ENCODE data around the gene CSNK1G3. TPM values are rescaled to one million over a fixed set of nuclear protein-coding genes. Genes with fewer than 3 reads are reported as not detected.
A peak's percentile ranks its signal among the peaks of the same experiment; 100 is the strongest.

The CSNK1G3 gene
- polyA plus RNA-seq, 2 donors, result 6.4 to 7.9 TPM

DNA sequence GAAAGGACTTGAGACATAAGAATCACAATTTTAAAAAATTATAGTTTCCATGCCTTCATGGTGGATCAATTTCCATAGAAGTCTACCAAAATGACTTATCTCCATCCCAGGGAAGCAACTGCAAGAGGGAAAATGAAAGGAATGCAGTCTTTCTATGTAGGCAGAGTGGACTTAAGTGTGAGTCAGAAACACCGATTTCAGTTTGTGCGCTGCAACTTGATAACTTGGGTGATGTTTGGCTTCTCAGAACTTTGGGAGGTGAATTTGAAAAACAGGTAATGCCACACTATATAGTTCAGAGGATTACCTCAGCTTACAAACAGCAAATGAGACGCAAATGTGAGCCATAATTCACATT lies 708 bp upstream of the CSNK1G3 start:
- Histone ChIP-seq H3K36me3 (ENCODE audit: control insufficient read depth in 2 of 2, insufficient read depth in 2 of 2, low read length in 1 of 2) (no peaks in the 10 kb centered on the region), H3K9me3 (ENCODE audit: control insufficient read depth in 2 of 2, insufficient read depth in 1 of 2, low read depth in 1 of 2, low read length in 1 of 2) (no peaks in the 10 kb centered on the region), H3K4me3 (ENCODE audit: low read depth in 1 of 2, low read length in 2 of 2) (peak overlapping the region; percentile 94 to 97), H3K27ac (ENCODE audit: low read depth in 2 of 2, low read length in 1 of 2) (peak overlapping the region; percentile 91 to 98), H3K4me1 (ENCODE audit: control insufficient read depth in 2 of 2, insufficient read depth in 2 of 2, low read length in 1 of 2) (peaks cover 0 to 3% of the 10 kb centered on the region in 2 donors), H3K27me3 (ENCODE audit: control insufficient read depth in 1 of 2, insufficient read depth in 2 of 2, low read length in 2 of 2) (no peaks in the 10 kb centered on the region)
- WGBS, 2 donors, result 48 to 55% methylated on average over 3 of the region's 3 CpGs

DNA sequence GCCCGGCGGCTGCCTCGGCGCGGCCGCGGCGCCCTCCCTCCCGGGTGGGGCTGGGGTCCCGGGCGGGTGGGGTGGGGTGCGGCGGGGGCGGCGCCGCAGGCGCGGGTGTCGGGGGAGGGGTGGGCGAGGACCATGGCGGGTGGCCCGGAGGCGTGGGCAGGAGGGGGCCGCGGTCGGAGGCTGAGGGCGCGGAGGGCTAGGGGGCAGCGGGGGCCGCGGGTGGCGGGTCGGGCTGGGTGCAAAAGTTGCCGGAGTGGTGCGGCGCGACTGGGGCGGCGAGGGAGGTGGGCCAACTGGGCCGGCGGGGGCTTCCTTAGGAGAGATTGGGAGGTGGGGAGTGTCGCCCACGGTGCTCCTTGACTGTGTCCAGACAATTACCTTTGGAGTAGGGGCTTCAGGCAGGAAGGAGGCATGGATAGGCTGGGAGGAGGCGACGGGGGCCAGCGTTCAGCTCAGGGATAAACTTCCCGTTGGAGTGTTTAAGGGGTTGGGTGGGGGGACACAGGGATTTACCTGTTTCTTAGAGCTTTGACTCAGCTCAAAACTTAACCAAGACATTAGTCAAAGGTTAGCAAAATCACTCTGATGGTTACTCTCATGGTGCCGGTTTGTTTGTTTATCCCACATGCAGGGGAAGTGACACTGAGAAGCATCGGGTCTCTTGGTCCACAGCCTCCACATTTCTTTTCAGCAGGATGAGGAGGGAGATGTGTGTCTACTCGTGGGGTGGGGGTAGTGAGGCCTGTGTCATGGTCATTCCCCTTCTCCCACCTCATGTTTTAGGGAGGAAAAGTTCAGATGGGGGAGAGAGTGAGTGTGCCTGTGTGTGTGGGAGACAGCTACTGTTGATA lies 859 bp downstream of the CSNK1G3 start:
- no peaks in the 10 kb centered on the region for H3K27me3 ChIP-seq (ENCODE audit: control insufficient read depth in 1 of 2, insufficient read depth in 2 of 2, low read length in 2 of 2)
- 1 to 2% methylated on average over 31 to 50 of the region's 50 CpGs for WGBS, 2 donors
- H3K4me1 ChIP-seq (ENCODE audit: control insufficient read depth in 2 of 2, insufficient read depth in 2 of 2, low read length in 1 of 2), result peaks cover 0 to 3% of the 10 kb centered on the region in 2 donors
- no peaks in the 10 kb centered on the region for H3K36me3 ChIP-seq (ENCODE audit: control insufficient read depth in 2 of 2, insufficient read depth in 2 of 2, low read length in 1 of 2)
- H3K4me3 ChIP-seq (ENCODE audit: low read depth in 1 of 2, low read length in 2 of 2), result peak overlapping the region; percentile 94 to 97
- H3K27ac ChIP-seq (ENCODE audit: low read depth in 2 of 2, low read length in 1 of 2), result peak overlapping the region; percentile 96 to 98
- H3K9me3 ChIP-seq (ENCODE audit: control insufficient read depth in 2 of 2, insufficient read depth in 1 of 2, low read depth in 1 of 2, low read length in 1 of 2), result no peaks in the 10 kb centered on the region

DNA sequence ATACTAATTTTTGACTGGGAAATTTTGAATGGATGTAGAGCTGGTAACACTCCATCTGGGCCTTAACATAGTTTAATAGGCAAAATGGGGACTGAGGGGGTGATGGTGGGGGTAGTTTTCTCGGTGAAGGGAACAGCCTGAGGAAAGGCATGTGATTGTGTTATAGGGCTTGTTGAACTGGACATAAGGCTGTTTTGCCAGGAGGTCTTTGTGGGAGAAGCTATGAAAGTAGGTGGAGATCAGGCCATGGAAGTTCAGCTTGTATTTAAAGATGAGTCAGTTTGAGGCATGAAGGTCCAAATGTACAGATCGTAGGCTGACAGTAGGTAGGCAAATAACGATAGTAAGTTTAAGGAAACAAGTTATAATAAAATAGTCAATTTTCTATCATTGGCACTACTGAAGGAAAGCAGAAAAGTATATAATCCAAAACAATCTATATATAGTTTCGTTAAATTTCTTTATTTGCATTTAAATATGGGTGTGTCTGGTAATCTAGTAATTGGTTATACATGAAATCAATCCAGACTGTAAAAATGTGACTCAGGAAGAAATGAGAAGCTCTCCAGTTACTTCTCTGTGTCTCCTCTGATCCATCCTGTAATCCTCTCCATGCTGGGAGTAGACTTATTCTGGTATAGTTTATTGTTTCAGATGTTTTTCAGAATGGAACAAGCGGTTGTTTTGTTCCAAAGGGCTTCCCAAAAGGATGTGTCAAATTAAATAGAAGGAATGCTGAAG lies 2.8 kb downstream of the CSNK1G3 start:
- 78 to 79% methylated on average over 5 of the region's 5 CpGs for WGBS, 2 donors
- Histone ChIP-seq H3K9me3 (ENCODE audit: control insufficient read depth in 2 of 2, insufficient read depth in 1 of 2, low read depth in 1 of 2, low read length in 1 of 2) (no peaks in the 10 kb centered on the region), H3K27ac (ENCODE audit: low read depth in 2 of 2, low read length in 1 of 2) (no peak overlapping the region), H3K36me3 (ENCODE audit: control insufficient read depth in 2 of 2, insufficient read depth in 2 of 2, low read length in 1 of 2) (no peaks in the 10 kb centered on the region), H3K27me3 (ENCODE audit: control insufficient read depth in 1 of 2, insufficient read depth in 2 of 2, low read length in 2 of 2) (no peaks in the 10 kb centered on the region), H3K4me3 (ENCODE audit: low read depth in 1 of 2, low read length in 2 of 2) (no peak overlapping the region), H3K4me1 (ENCODE audit: control insufficient read depth in 2 of 2, insufficient read depth in 2 of 2, low read length in 1 of 2) (peaks cover 2 to 3% of the 10 kb centered on the region in 2 donors)

DNA sequence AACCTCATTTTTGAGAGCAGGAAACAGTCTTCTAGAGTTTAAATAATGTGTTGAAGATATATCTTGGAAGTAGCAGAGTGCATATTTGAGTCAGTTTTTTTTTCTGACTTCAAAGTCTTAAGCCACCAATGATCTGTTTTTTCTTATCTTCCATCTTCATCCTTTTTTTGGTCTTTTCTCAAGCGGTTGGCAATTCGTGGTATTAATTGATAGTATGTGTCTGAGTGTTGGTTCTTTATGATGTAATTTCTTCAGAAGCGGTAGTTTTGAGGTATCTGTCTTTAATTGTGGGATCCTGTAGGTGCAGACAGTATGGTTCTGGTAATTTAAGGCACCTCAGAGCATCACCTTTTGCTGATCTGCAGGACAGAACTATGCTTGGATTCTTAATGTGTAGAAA lies 3.9 kb downstream of the CSNK1G3 start:
- Histone ChIP-seq H3K4me1 (ENCODE audit: control insufficient read depth in 2 of 2, insufficient read depth in 2 of 2, low read length in 1 of 2) (peaks cover 2 to 3% of the 10 kb centered on the region in 2 donors), H3K36me3 (ENCODE audit: control insufficient read depth in 2 of 2, insufficient read depth in 2 of 2, low read length in 1 of 2) (no peaks in the 10 kb centered on the region), H3K4me3 (ENCODE audit: low read depth in 1 of 2, low read length in 2 of 2) (no peak overlapping the region), H3K27ac (ENCODE audit: low read depth in 2 of 2, low read length in 1 of 2) (no peak overlapping the region), H3K27me3 (ENCODE audit: control insufficient read depth in 1 of 2, insufficient read depth in 2 of 2, low read length in 2 of 2) (no peaks in the 10 kb centered on the region), H3K9me3 (ENCODE audit: control insufficient read depth in 2 of 2, insufficient read depth in 1 of 2, low read depth in 1 of 2, low read length in 1 of 2) (no peaks in the 10 kb centered on the region)
- WGBS, 2 donors, result 79 to 88% methylated on average over 3 of the region's 3 CpGs

DNA sequence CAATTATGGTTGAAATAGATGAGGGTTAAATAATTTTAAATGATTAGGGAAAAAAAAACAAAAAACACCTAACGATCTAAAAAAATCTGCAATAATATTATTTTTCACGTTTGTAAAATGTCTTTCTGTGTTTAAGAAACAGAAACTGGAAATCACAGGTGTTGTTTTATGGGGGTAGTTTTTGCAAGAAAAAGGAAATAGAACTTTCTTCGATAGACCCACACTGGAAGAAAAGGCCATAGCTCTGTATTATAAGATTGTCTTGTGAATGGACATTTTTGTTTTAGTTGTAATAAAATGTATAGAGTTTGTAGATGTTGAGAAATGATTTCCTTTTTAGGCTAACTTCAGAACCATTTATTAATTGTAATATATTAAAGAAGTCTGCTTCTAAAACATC lies 5.5 kb downstream of the CSNK1G3 start:
- no peaks in the 10 kb centered on the region for H3K9me3 ChIP-seq (ENCODE audit: control insufficient read depth in 2 of 2, insufficient read depth in 1 of 2, low read depth in 1 of 2, low read length in 1 of 2)
- H3K36me3 ChIP-seq (ENCODE audit: control insufficient read depth in 2 of 2, insufficient read depth in 2 of 2, low read length in 1 of 2), result no peaks in the 10 kb centered on the region
- H3K27ac ChIP-seq (ENCODE audit: low read depth in 2 of 2, low read length in 1 of 2), result no peak overlapping the region
- H3K27me3 ChIP-seq (ENCODE audit: control insufficient read depth in 1 of 2, insufficient read depth in 2 of 2, low read length in 2 of 2), result no peaks in the 10 kb centered on the region
- 79 to 83% methylated on average over 3 of the region's 3 CpGs for WGBS, 2 donors
- H3K4me3 ChIP-seq (ENCODE audit: low read depth in 1 of 2, low read length in 2 of 2), result no peak overlapping the region
- H3K4me1 ChIP-seq (ENCODE audit: control insufficient read depth in 2 of 2, insufficient read depth in 2 of 2, low read length in 1 of 2), result peaks cover 2 to 3% of the 10 kb centered on the region in 2 donors

DNA sequence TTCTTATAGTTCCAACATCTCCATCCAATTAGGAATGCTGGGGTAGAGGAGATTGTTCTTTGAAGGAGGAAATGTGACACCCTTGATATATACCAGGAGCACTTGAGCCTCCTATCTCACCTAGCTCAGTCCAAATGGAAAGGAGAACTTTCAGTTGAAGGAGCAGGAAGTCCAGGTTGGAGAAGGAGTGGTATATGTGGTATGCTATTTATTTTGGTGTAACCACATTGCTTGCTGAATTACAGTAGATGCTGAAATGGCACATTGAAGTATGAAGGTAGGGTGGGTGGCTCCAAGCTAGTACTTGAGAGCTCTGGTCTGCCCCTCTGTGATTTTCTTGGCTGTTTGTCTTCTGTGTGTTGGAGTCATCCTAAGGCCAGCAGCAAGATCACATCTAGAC lies 6.1 kb downstream of the CSNK1G3 start:
- no peaks in the 10 kb centered on the region for H3K27me3 ChIP-seq (ENCODE audit: control insufficient read depth in 1 of 2, insufficient read depth in 2 of 2, low read length in 2 of 2)
- H3K27ac ChIP-seq (ENCODE audit: low read depth in 2 of 2, low read length in 1 of 2), result no peak overlapping the region
- peaks cover 2 to 3% of the 10 kb centered on the region in 2 donors for H3K4me1 ChIP-seq (ENCODE audit: control insufficient read depth in 2 of 2, insufficient read depth in 2 of 2, low read length in 1 of 2)
- no peaks in the 10 kb centered on the region for H3K36me3 ChIP-seq (ENCODE audit: control insufficient read depth in 2 of 2, insufficient read depth in 2 of 2, low read length in 1 of 2)
- H3K9me3 ChIP-seq (ENCODE audit: control insufficient read depth in 2 of 2, insufficient read depth in 1 of 2, low read depth in 1 of 2, low read length in 1 of 2), result no peaks in the 10 kb centered on the region
- no peak overlapping the region for H3K4me3 ChIP-seq (ENCODE audit: low read depth in 1 of 2, low read length in 2 of 2)

DNA sequence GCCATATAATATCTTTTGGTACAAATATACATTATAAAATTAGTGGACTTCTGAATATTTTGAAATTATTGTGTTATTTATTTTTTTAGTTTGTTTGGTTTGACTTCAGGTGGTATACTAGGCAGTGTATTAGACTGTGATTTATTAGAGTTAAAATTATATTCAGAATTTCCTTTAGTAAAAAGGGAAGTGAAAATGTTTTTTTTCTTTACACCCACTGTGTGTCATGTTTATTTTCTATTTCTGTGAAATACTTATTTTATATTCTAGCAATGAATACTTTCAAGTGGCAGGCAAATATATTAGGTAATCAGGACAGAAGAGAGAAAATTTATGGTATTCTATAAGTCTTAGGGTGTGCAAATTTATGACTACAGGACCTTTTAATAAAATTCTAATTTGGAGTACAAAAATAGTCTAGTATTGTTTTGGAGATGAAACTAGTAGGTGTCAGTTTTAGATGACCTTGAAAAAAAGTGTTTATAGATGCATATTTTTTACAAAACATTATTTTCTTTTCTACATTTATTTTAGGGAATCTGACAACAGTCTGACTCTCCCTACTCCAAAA lies 8.8 kb downstream of the CSNK1G3 start:
- Histone ChIP-seq H3K27ac (ENCODE audit: low read depth in 2 of 2, low read length in 1 of 2) (no peak overlapping the region), H3K4me3 (ENCODE audit: low read depth in 1 of 2, low read length in 2 of 2) (no peak overlapping the region), H3K36me3 (ENCODE audit: control insufficient read depth in 2 of 2, insufficient read depth in 2 of 2, low read length in 1 of 2) (no peaks in the 10 kb centered on the region), H3K9me3 (ENCODE audit: control insufficient read depth in 2 of 2, insufficient read depth in 1 of 2, low read depth in 1 of 2, low read length in 1 of 2) (no peaks in the 10 kb centered on the region), H3K27me3 (ENCODE audit: control insufficient read depth in 1 of 2, insufficient read depth in 2 of 2, low read length in 2 of 2) (no peaks in the 10 kb centered on the region), H3K4me1 (ENCODE audit: control insufficient read depth in 2 of 2, insufficient read depth in 2 of 2, low read length in 1 of 2) (peaks cover 0 to 2% of the 10 kb centered on the region in 2 donors)

DNA sequence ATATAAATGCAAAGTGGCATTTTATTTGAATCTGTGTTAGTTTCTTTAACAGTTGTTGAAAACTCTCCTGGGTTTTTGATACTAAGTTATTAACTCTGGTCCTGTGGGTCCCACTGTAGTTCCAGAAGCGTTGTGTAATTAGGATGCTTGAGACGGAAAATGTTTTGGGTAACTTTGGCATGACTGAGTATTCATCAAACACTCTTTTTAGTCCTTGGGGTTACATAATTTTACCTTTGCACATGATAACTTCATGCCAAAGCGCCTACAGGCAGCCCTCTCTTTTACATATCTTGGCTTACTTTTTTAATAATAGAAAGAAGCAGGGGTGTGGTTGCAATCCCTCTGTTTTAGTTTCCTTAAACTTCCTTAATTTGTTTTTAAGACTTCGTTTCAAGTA lies 12.2 kb downstream of the CSNK1G3 start:
- 34 to 36% methylated on average over 4 of the region's 4 CpGs for WGBS, 2 donors
- Histone ChIP-seq H3K9me3 (ENCODE audit: control insufficient read depth in 2 of 2, insufficient read depth in 1 of 2, low read depth in 1 of 2, low read length in 1 of 2) (no peaks in the 10 kb centered on the region), H3K27me3 (ENCODE audit: control insufficient read depth in 1 of 2, insufficient read depth in 2 of 2, low read length in 2 of 2) (no peaks in the 10 kb centered on the region), H3K4me1 (ENCODE audit: control insufficient read depth in 2 of 2, insufficient read depth in 2 of 2, low read length in 1 of 2) (no peaks in the 10 kb centered on the region), H3K36me3 (ENCODE audit: control insufficient read depth in 2 of 2, insufficient read depth in 2 of 2, low read length in 1 of 2) (no peaks in the 10 kb centered on the region), H3K4me3 (ENCODE audit: low read depth in 1 of 2, low read length in 2 of 2) (no peak overlapping the region), H3K27ac (ENCODE audit: low read depth in 2 of 2, low read length in 1 of 2) (no peak overlapping the region)

DNA sequence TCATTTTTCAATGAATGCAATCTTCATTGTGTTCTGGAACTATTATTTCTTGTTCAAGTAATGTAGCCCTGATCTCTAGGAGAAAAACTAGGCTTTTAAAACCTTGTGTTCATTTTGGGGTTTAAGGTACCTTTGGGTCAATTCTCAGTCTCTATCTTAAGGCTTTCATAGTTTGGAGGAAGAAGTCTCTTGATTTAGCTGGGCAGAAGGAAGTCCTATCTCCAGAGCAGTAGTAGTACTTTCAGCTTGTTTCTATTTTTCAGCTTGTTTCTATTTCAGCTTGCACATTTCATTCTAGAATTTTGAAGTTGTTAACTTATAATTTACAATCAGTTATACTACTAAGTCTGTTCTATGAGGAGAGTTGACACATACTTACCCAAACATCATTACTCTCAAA lies 15.2 kb downstream of the CSNK1G3 start:
- no peaks in the 10 kb centered on the region for H3K27me3 ChIP-seq (ENCODE audit: control insufficient read depth in 1 of 2, insufficient read depth in 2 of 2, low read length in 2 of 2)
- no peak overlapping the region for H3K4me3 ChIP-seq (ENCODE audit: low read depth in 1 of 2, low read length in 2 of 2)
- H3K27ac ChIP-seq (ENCODE audit: low read depth in 2 of 2, low read length in 1 of 2), result no peak overlapping the region
- no peaks in the 10 kb centered on the region for H3K9me3 ChIP-seq (ENCODE audit: control insufficient read depth in 2 of 2, insufficient read depth in 1 of 2, low read depth in 1 of 2, low read length in 1 of 2)
- no peaks in the 10 kb centered on the region for H3K36me3 ChIP-seq (ENCODE audit: control insufficient read depth in 2 of 2, insufficient read depth in 2 of 2, low read length in 1 of 2)
- no peaks in the 10 kb centered on the region for H3K4me1 ChIP-seq (ENCODE audit: control insufficient read depth in 2 of 2, insufficient read depth in 2 of 2, low read length in 1 of 2)

All from esophagus (tissue), 2 donors.